HepG2 (cell line): ENCODE data around the gene SDK2. TPM values are rescaled to one million over a fixed set of nuclear protein-coding genes. Genes with fewer than 3 reads are reported as not detected.

Experiments used
- ATAC-seq: fragments of 200-7000 bp; cut with Tn5 transposase; 3 replicates; pipeline ENCODE4 v1.9.1; 2020; ENCODE audit warnings: mild to moderate bottlenecking, moderate library complexity
- BruUV-seq: library from RNA; stranded (reverse); fragments of 400-500 nt; replicated peaks from 2 replicates; lab custom pipeline; 2021; lab: Mats Ljungman, UMichigan
- CTCF ChIA-PET: fragments of 300-600 bp; formaldehyde crosslinking; extraction: SDS; loops from one replicate; lab custom pipeline; 2021; ENCODE audit warnings: low total read pairs, inconsistent platforms, low intra/inter-chr PET ratio; lab: Yijun Ruan, JAX
- POLR2A ChIA-PET: fragments of 350-600 bp; sonication (Branson Sonifier 250); formaldehyde crosslinking; loops from one replicate; lab custom pipeline; 2020; ENCODE audit warnings: antibody characterized with exemption, inconsistent platforms; lab: Yijun Ruan, JAX
- DNase-seq: peaks from one replicate; pipeline ENCODE4 v3.0.0-alpha.2; 2015; ENCODE audit warnings: low spot score
- FAIRE-seq: peaks from 3 replicates; lab custom pipeline; 2011; peaks lifted over from hg19 to GRCh38; lab: Jason Lieb, UNC
- H2AFZ ChIP-seq: one replicate; pipeline ENCODE4 v1.6.1; 2011; ENCODE audit warnings: low read length, inconsistent platforms
- H3K27ac ChIP-seq: fragments of 300-600 bp; 3 replicates; pipeline ENCODE4 v1.8.0; 2011; ENCODE audit warnings: mixed run types, mild to moderate bottlenecking, mixed read lengths, low read length, inconsistent platforms; ENCODE audit not compliant: insufficient read depth; ENCODE audit errors: extremely low read length
- H3K27me3 ChIP-seq, 2 experiments: fragments of 200-600 bp in 1 of 2; 2 replicates in 1 of 2; 3 replicates in 1 of 2; pipeline versions ENCODE4 v1.6.0 to v1.8.0; 2011; ENCODE audit warnings: low read length in 2 of 2, mild to moderate bottlenecking in 2 of 2, moderate library complexity in 2 of 2, inconsistent platforms in 1 of 2; ENCODE audit not compliant: insufficient read depth in 2 of 2, control insufficient read depth in 1 of 2
- H3K36me3 ChIP-seq, 2 experiments: fragments of 200-600 bp in 1 of 2; replicated peaks in 1 of 2; 2 replicates in 1 of 2; 3 replicates in 1 of 2; pipeline versions ENCODE4 v1.5.1 to v1.8.0; 2011; ENCODE audit warnings: low read length in 2 of 2, inconsistent platforms in 1 of 2; ENCODE audit not compliant: insufficient read depth in 2 of 2, control insufficient read depth in 1 of 2
- H3K4me1 ChIP-seq: 2 replicates; pipeline ENCODE4 v1.5.1; 2012; ENCODE audit warnings: low read length, inconsistent platforms; ENCODE audit not compliant: insufficient read depth
- H3K4me2 ChIP-seq: 2 replicates; pipeline ENCODE4 v1.6.0; 2011; ENCODE audit warnings: low read depth, low read length, inconsistent platforms
- H3K4me3 ChIP-seq, 3 experiments: fragments of 200-600 bp in 1 of 3; sonication (generic), shearing (Covaris generic) in 1 of 3; replicated peaks in 1 of 3; 2 replicates each; pipeline ENCODE4 v1.5.1; 2011 to 2016; ENCODE audit warnings: low read length in 3 of 3, inconsistent platforms in 2 of 3, low read depth in 2 of 3, mild to moderate bottlenecking in 2 of 3, control low read depth in 1 of 3, mixed read lengths in 1 of 3; ENCODE audit not compliant: insufficient read depth in 1 of 3
- H3K79me2 ChIP-seq: one replicate; pipeline ENCODE4 v1.6.1; 2011; ENCODE audit warnings: low read length, inconsistent platforms; ENCODE audit not compliant: insufficient read depth
- H3K9ac ChIP-seq: 2 replicates; pipeline ENCODE4 v1.6.0; 2011; ENCODE audit warnings: mild to moderate bottlenecking, low read depth, low read length, inconsistent platforms; ENCODE audit not compliant: insufficient read depth
- H3K9me3 ChIP-seq: 2 replicates; pipeline ENCODE4 v1.5.1; 2012; ENCODE audit warnings: mild to moderate bottlenecking, low read length
- H4K20me1 ChIP-seq: 2 replicates; pipeline ENCODE4 v1.6.0; 2011; ENCODE audit warnings: inconsistent platforms, mild to moderate bottlenecking, low read length, moderate library complexity; ENCODE audit not compliant: insufficient read depth
- ARID2 ChIP-seq: sonication (generic); formaldehyde crosslinking; IDR thresholded peaks from 2 replicates; pipeline ENCODE4 v1.8.1; 2022; ENCODE audit warnings: mild to moderate bottlenecking, missing genetic modification reagents, borderline replicate concordance
- CHD4 ChIP-seq: fragments of 200-600 bp; sonication (generic); IDR thresholded peaks from 2 replicates; pipeline ENCODE4 v1.7.0; 2017; ENCODE audit warnings: mild to moderate bottlenecking, low read length, borderline replicate concordance
- CREB1 ChIP-seq, 2 experiments: fragments of 450-650 bp in 1 of 2; IDR thresholded peaks; 2 replicates each; pipeline ENCODE4 v1.6.1; 2016 to 2017; ENCODE audit warnings: control low read depth in 1 of 2, mild to moderate bottlenecking in 1 of 2, missing compliant biosample characterization in 1 of 2, missing genetic modification characterization in 1 of 2
- ERF ChIP-seq: IDR thresholded peaks from 2 replicates; pipeline ENCODE4 v1.6.1; 2018; ENCODE audit warnings: missing biosample characterization, missing genetic modification reagents
- MIER3 ChIP-seq: IDR thresholded peaks from 2 replicates; pipeline ENCODE4 v1.6.1; 2016; ENCODE audit warnings: missing compliant biosample characterization, borderline replicate concordance
- MXD4 ChIP-seq: IDR thresholded peaks from 2 replicates; pipeline ENCODE4 v1.6.1; 2016; ENCODE audit warnings: mild to moderate bottlenecking, missing biosample characterization, missing genetic modification reagents
- NONO ChIP-seq, 2 experiments: fragments of 450-650 bp in 1 of 2; sonication (generic) in 1 of 2; formaldehyde crosslinking in 1 of 2; IDR thresholded peaks in 1 of 2; conservative IDR thresholded peaks in 1 of 2; 2 replicates each; pipeline versions ENCODE4 v1.6.1 to v1.8.0; 2017 to 2022; ENCODE audit warnings: mild to moderate bottlenecking in 1 of 2, missing genetic modification reagents in 1 of 2, moderate library complexity in 1 of 2
- RAD51 ChIP-seq: fragments of 450-650 bp; IDR thresholded peaks from 2 replicates; pipeline ENCODE4 v1.6.1; 2016; ENCODE audit warnings: borderline replicate concordance
- SRSF1 ChIP-seq: fragments of 200-400 bp; formaldehyde crosslinking; optimal IDR thresholded peaks from 2 replicates; pipeline ENCODE3; 2017; ENCODE audit warnings: mild to moderate bottlenecking, low read depth, low read length, moderate library complexity
- TBX3 ChIP-seq: fragments of 450-650 bp; IDR thresholded peaks from 2 replicates; pipeline ENCODE4 v1.6.1; 2017; ENCODE audit warnings: antibody characterized with exemption, mild to moderate bottlenecking, inconsistent platforms, borderline replicate concordance
- TP53 ChIP-seq: sonication (generic); formaldehyde crosslinking; conservative IDR thresholded peaks from 2 replicates; pipeline ENCODE4 v1.4.0; 2020; ENCODE audit warnings: missing genetic modification reagents
- ZNF354B ChIP-seq: sonication (generic); formaldehyde crosslinking; IDR thresholded peaks from 2 replicates; pipeline ENCODE4 v1.8.0; 2022; ENCODE audit warnings: mild to moderate bottlenecking, missing genetic modification reagents
- ZNF615 ChIP-seq: sonication (generic); formaldehyde crosslinking; IDR thresholded peaks from 2 replicates; pipeline ENCODE4 v1.5.0; 2020; ENCODE audit warnings: mild to moderate bottlenecking, missing genetic modification reagents, borderline replicate concordance
- WGBS: methylation state at CpG from one replicate; pipeline ENCODE4 v1.1.6; 2017; ENCODE audit warnings: low lambda C conversion rate; 5-methylcytosine and 5-hydroxymethylcytosine counted together
- in situ Hi-C: cut with HindIII; loops from 2 replicates; pipeline ENCODE4 v1.10.0; 2017; ENCODE audit warnings: low pct_unique_long_range_greater_than_20kb; ENCODE audit not compliant: extremely low pct_ligation_motif_present
- intact Hi-C: fragments of 100-400 bp; cut with micrococcal nuclease; formaldehyde crosslinking; loops from one replicate; pipeline ENCODE4 v1.10.0; 2022; ENCODE audit not compliant: unreplicated experiment
- polyA plus RNA-seq, 8 experiments: library from polyadenylated mRNA; depleted of rRNA in 3 of 8; stranded (reverse) in 7 of 8; unstranded in 1 of 8; fragments of >200 nt; fragmentation: Illumina TruSeq in 4 of 8; extraction: Trizol in 4 of 8; gene quantifications; 2 replicates each; pipeline versions ENCODE4 v1.2.1 to v1.2.3, GENCODE V29; 2011 to 2016; ENCODE audit warnings: low read depth in 4 of 8, missing spikeins in 1 of 8, mixed read lengths in 1 of 8; ENCODE audit not compliant: insufficient read depth in 1 of 8
- total RNA-seq, 5 experiments: library from RNA; depleted of rRNA; stranded (reverse); fragments of >200 nt; fragmentation: Illumina TruSeq; extraction: Trizol; gene quantifications; 2 replicates each; pipeline ENCODE4 v1.2.3, GENCODE V29; 2016; ENCODE audit warnings: low read depth in 1 of 5
- TF ChIP-seq, protein P1 (sequence below): sonication (generic); formaldehyde crosslinking; IDR thresholded peaks from 2 replicates; pipeline ENCODE4 v1.5.0; 2020; ENCODE audit warnings: mild to moderate bottlenecking, missing genetic modification reagents, borderline replicate concordance
- TF ChIP-seq, protein P2 (sequence below): sonication (generic); IDR thresholded peaks from 2 replicates; pipeline ENCODE4 v1.6.1; 2016; ENCODE audit warnings: low read depth, borderline replicate concordance

The SDK2 gene
- total and polyA plus RNA-seq, 2 of the 13 experiments (the other 11 are each of a cell fraction or from before 2014, with no cell fraction given), result not detected

DNA sequence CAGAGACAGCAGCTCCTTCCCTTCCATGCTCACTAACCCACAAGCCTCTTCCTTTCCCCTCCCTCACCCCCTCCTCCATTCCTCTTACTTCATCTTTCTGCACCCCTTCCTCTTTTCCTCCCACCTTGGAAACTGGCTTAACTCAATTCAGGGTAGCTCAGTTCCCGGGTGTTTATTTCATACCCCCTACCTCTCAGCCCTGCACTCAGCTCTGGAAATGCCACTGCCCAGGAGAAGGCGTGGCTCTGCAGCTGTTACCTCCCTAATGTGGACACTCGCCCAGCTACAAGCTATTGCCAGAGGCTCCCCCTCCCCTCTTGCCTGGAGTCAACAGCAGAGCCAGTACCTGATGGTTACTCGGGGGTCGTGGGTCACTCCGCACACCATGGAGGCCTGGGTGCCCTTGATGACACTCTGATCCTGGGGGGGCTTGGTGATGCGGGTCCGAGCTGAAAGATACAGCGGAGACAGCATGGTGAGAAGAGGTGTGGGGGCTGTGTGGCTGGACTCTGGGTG is 214.0 kb downstream of the SDK2 start:
- Histone ChIP-seq H3K9me3 (no peaks in the 10 kb centered on the region), H3K27ac (no peak overlapping the region), H3K4me3 (no peak overlapping the region), H3K4me2 (no peak overlapping the region), H3K27me3 (peaks cover 9 to 56% of the 10 kb centered on the region in 2 experiments), H2AFZ (no peak overlapping the region), H3K79me2 (no peaks in the 10 kb centered on the region), H4K20me1 (no peaks in the 10 kb centered on the region), H3K36me3 (no peaks in the 10 kb centered on the region), H3K4me1 (peaks cover 7% of the 10 kb centered on the region; the same call in 1 of the 2 replicates), H3K9ac (no peak overlapping the region)
- no peak for FAIRE-seq
- BruUV-seq, result no TSS peak
- peak; percentile 21; the same call in 2 of the 3 replicates for ATAC-seq
- no peak for DNase-seq
- TF ChIP-seq ARID2 (CRISPR knock-in tag) (no peak), CREB1 (IDR thresholded peaks at IDR 0.05) (no peak), CREB1 (CRISPR knock-in tag; IDR thresholded peaks at IDR 0.05) (no peak), SRSF1 (no peak), CHD4 (no peak), MXD4 (no peak), RAD51 (no peak), TBX3 (no peak), ZNF615 (CRISPR knock-in tag) (no peak), ERF (CRISPR knock-in tag) (no peak), TP53 (no peak), MIER3 (CRISPR knock-in tag) (no peak), ZNF354B (CRISPR knock-in tag) (no peak), NONO (IDR thresholded peaks at IDR 0.05) (no peak), NONO (CRISPR knock-in tag; conservative IDR thresholded peaks at IDR 0.05) (no peak)
- TF ChIP-seq, protein P1, sequence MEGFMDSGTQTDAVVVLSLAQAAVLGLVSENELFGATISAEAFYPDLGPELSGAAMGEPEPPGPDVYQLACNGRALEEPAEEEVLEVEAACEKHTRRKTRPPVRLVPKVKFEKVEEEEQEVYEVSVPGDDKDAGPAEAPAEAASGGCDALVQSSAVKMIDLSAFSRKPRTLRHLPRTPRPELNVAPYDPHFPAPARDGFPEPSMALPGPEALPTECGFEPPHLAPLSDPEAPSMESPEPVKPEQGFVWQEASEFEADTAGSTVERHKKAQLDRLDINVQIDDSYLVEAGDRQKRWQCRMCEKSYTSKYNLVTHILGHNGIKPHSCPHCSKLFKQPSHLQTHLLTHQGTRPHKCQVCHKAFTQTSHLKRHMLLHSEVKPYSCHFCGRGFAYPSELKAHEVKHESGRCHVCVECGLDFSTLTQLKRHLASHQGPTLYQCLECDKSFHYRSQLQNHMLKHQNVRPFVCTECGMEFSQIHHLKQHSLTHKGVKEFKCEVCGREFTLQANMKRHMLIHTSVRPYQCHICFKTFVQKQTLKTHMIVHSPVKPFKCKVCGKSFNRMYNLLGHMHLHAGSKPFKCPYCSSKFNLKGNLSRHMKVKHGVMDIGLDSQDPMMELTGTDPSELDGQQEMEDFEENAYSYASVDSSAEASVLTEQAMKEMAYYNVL, result no peak
- TF ChIP-seq, protein P2, sequence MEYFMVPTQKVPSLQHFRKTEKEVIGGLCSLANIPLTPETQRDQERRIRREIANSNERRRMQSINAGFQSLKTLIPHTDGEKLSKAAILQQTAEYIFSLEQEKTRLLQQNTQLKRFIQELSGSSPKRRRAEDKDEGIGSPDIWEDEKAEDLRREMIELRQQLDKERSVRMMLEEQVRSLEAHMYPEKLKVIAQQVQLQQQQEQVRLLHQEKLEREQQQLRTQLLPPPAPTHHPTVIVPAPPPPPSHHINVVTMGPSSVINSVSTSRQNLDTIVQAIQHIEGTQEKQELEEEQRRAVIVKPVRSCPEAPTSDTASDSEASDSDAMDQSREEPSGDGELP, result no peak
- intact Hi-C loops (no loop called here), in situ Hi-C loops (loop anchor here (10.0 to 25.0 kb wide), 2 partner anchors 532 to 755 kb away; no protein-coding TSS in a partner anchor)
- 34% methylated on average over 9 of the region's 9 CpGs for WGBS
- ChIA-PET CTCF (interaction anchor here (1.3 to 2.8 kb wide), 3 partner anchors 279 to 526 kb away, joined by 3 to 22 read pairs (median 21); no protein-coding TSS in a partner anchor), POLR2A (no interaction called here)
